ENCODE data around the gene IQSEC3.

Gene IQSEC3

DNA sequence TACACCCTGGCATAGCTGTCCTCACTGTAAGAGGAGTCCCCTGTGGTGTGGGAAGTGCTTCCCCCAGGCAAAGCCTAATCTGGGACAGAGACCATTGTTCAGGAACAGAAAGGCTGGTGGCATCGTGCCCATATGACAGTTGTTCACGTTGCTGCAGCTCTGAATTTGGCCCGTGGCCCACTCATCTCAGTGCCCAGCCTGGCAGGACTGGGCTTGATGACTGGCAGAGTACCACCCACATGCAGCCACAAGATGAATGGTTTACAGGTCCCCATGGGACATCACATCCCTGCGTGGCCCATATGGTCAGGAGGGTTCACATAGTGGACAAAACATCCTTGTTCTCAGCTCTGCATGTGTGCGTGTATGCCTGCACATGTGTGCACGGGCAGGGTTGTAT, 17.5 kb downstream of the IQSEC3 start:
- no peak for DNase-seq

DNA sequence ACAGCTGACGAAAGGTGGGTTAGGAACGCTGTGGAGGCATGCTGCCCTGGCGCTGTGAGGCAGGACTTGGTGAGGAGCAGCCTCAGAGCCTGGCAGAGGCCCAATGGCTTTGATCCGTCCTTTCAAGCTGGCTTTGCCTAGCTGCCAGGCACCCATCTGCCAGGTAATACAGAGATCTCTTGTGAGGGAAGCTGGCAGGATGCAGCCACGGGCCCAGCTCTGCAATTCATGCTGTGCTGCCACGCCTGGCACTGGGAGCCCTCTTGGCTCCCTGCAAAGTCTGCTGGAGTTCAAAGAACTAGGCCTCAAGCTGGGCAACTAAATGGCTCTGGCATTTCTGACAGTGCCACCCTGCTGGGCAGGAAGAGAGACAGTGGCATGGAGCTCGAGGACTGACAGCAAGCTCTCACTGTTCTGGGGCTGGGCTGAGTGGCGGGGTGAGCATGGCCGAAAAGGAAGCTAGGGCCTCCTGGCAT, 18.7 kb downstream of the IQSEC3 start:
- DNase-seq: no peak

DNA sequence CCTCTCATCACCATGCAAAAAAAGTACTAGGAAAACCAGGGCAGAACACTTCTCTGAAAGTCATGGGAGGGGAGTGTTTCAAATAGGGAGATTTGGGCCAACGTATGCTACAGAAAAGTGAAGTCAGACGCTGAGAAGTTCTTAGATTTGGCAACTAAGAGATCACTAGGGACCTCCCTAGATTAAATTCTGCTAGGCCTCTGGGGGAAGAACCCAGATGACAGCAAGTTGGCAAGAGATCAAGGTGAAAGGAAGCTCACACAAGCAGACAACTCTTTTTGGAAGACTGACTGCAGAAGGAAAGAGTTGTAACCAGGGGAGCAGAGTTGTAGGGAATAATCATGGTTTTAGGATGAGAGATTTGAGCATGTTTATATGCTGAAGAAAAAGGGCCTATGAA, 20.7 kb downstream of the IQSEC3 start:
- no peak for DNase-seq

- no peak for DNase-seq
Observed at GRCh38 chr12:87856-88255, 21.3 kb downstream of the IQSEC3 start.

- DNase-seq: no peak
Observed at GRCh38 chr12:89653-90052, 23.1 kb downstream of the IQSEC3 start.

DNA sequence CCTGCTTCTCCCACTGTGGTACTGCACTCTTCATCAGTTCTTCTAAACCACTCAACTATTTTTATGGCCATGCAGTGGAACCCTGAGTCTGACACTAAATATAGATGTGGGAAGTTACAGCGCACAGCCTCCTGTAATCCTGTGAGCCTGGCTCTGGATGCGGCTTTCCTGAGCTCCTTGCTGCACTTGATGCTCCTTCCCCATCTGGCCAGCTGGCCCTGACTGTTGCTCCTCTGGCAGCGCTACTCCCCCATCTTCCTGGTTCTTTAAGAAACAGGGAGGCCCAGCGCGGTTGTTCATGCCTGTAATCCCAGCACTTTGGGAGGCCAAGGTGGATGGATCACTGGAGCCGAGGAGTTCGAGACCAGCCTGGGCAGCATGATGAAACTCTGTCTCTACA, 24.6 kb downstream of the IQSEC3 start:
- no peak for DNase-seq

DNA sequence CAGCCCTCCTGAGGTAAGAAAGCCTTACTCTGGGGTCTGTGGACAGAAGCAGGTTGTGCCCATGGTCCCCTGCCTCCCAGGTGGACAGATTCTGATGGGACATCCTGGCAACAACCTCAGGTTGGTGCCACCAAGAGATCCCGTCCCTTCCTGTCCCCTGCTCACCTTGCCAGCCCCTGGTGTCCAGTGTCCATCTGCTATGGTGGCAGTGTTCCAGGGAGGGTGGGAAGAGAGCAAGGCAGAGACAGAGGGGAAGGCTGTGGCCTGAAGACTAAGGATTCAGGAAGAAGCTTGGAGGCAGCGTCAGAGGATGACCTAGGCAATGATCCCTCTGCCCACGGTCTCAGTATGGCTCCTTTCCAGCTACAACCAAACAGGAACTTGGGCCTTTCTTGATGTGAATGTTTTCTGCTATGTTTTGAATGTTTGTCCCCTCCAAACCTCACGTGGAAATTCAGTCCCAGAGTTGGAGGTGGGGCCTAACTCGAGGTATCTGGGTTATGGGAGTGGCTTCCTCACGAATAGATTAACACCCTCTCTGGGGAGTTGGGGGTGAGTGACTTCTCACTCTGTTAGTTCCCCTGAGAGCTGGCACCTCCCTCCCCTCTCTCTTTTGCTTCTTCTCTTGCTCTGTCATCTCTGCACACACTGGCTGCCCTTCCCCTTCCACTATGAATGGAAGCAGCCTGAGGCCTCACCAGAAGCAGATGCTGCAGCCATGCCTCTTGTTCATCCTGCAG, 26.9 kb downstream of the IQSEC3 start:
- no peak for DNase-seq

- DNase-seq: no peak
Observed at GRCh38 chr12:96543-96942, 30.0 kb downstream of the IQSEC3 start.

GRCh38 chr12:98924-99352, 32.4 kb downstream of the IQSEC3 start:
- no peak for DNase-seq

DNA sequence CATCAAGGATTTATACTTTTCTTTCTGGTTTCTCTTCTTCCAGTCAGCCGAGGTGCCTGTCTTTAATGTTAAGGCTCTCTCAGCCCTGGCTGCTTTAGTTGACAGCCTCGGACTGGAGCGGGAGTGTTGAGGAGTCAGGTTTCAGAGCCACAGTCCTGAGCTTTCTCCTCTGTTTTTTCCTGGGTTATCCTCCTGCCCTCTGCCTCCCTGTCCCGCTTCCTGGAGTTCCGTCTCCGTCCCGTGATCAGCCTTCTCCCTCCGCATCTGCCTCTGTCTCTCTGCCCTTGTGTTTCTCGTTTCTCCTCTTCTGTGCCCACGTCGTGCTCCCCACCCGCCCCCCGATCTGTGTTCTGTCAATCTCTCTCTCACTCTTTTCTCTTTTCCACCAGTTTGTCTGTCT, 33.0 kb downstream of the IQSEC3 start:
- DNase-seq: no peak

- no peak for DNase-seq
Observed at GRCh38 chr12:101969-102878, 35.7 kb downstream of the IQSEC3 start.

- no peak for DNase-seq
Observed at GRCh38 chr12:102879-103168, 36.3 kb downstream of the IQSEC3 start.

- no peak for DNase-seq
Observed at GRCh38 chr12:103169-103981, 36.8 kb downstream of the IQSEC3 start.

DNA sequence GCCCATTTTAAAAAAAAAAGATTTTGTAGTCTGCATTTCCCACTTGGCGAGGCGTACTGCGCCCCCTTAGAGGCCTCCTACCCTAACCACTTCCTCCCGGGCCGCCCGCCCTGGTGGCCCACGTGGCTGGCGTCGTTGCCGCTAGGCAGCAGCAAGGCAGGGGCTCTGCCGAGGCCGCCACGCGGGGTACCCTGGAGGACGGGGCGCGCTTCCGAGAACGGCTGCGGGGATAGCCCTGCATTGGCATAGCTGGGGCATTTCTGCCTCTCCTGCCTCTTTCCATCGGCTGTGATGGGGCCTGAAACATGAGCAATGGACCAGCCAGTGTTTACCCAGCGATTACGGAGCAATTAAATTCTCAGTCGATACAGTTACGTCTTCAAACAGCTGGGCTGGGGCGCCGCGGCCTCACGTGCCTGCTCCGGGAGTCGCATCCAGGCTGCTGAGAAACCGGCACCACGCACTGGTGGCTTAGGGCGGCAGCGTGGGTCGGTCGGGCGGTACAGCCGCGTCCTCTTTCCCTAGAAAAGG, 38.0 kb downstream of the IQSEC3 start:
- no peak for DNase-seq

- no peak for DNase-seq
Observed at GRCh38 chr12:105696-106095, 39.1 kb downstream of the IQSEC3 start.

- DNase-seq: no peak
Observed at GRCh38 chr12:106118-106591, 39.6 kb downstream of the IQSEC3 start.

- DNase-seq: no peak
Observed at GRCh38 chr12:108594-108993, 42.0 kb downstream of the IQSEC3 start.

DNA sequence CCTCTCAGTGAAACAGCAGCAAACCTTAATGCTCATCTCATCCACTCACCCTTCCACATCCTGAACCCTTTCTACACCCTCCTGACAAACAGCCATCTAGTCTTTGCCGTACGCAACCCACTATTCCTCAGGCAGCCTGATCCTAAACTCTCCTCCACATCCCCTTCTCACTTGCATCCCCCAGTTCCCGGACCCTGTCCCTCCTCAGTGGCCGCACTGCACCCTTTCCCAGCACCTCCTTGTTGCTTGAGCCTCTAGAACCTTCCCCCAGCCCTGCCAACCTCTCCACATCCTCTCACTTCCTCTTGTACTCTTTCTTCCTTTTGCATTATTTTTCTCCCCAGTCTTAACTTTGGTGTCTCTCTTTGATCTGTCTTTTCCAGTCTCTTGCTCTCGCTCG, 42.9 kb downstream of the IQSEC3 start:
- no peak for DNase-seq

GRCh38 chr12:109872-110271, 43.3 kb downstream of the IQSEC3 start:
- DNase-seq: no peak

DNA sequence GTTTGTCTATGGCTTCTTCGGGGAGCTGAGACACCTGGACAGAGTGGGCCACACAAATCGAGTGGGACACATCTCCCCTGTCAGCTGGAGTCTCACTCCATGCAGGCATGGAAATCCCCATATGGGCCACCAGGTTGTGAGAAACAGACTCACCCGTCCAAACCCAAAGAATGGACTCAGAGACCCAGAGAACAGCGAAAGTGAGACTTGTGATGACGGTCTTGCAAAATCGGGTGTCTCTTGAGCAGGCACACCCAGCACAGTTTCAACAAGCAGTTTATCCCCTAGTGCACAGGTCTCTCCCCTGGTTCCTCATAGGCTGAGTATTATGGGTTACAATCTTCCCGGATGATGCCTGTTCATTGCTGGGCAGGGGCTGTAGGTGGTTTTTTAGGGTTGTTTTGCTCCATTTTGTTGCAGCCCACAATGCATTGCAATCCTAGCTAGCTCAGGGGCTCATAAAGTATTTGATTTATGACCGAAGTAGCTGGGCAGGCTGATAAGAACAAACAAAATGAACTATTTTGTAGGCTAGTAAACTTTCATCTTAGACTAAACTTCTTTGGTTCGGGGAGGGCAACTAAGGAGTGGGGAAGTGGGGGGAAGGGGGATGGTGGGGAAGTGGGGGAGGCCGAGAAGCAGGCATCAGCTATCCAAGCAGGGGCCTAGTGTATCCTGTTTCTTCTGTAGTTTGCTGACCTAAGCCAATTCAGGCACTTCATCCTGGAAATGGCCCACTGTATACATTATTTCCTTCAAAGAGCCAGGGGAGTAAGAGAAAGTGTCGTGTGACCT, 45.3 kb downstream of the IQSEC3 start:
- DNase-seq: no peak

- no peak for DNase-seq
Observed at GRCh38 chr12:113347-113746, 46.8 kb downstream of the IQSEC3 start.

GRCh38 chr12:114626-115211, 48.2 kb downstream of the IQSEC3 start:
- DNase-seq: no peak

Measured in SIG-M5 (cell line).